HUES48 (cell line): ENCODE results near the gene KLRB1.

ENCODE experiments used
- H3K27ac ChIP-seq: one replicate; pipeline ENCODE4 v1.7.0; 2013; ENCODE audit warnings: low read depth, low read length, inconsistent platforms
- H3K27me3 ChIP-seq: 2 replicates; pipeline ENCODE4 v1.6.1; 2013; ENCODE audit warnings: mild to moderate bottlenecking, low read length; ENCODE audit not compliant: control insufficient read depth, insufficient read depth
- H3K36me3 ChIP-seq: 2 replicates; pipeline ENCODE4 v1.6.1; 2013; ENCODE audit warnings: low read length; ENCODE audit not compliant: control insufficient read depth, insufficient read depth
- H3K4me1 ChIP-seq: 2 replicates; pipeline ENCODE4 v1.6.1; 2013; ENCODE audit warnings: mild to moderate bottlenecking, low read length; ENCODE audit not compliant: control insufficient read depth, insufficient read depth
- H3K4me3 ChIP-seq: 2 replicates; pipeline ENCODE4 v1.5.1; 2013; ENCODE audit warnings: mild to moderate bottlenecking, low read depth, low read length
- H3K9ac ChIP-seq: 2 replicates; pipeline ENCODE4 v1.6.1; 2013; ENCODE audit warnings: mild to moderate bottlenecking, low read depth, low read length, moderate library complexity
- H3K9me3 ChIP-seq: 2 replicates; pipeline ENCODE4 v1.6.1; 2013; ENCODE audit warnings: low read length; ENCODE audit not compliant: control insufficient read depth, insufficient read depth

Gene KLRB1

GRCh38 chr12:9642606-9643265 is 35.0 kb upstream of the KLRB1 start:
- H3K9ac ChIP-seq = no peak overlapping the region
- no peak overlapping the region for H3K27ac ChIP-seq
- no peak overlapping the region for H3K4me3 ChIP-seq
- H3K9me3 ChIP-seq = peaks cover 8% of the 10 kb centered on the region; the same call in 1 of the 2 replicates
- H3K36me3 ChIP-seq = no peaks in the 10 kb centered on the region
- no peaks in the 10 kb centered on the region for H3K27me3 ChIP-seq
- peaks cover 10% of the 10 kb centered on the region for H3K4me1 ChIP-seq

- H3K9me3 ChIP-seq = peaks cover 8% of the 10 kb centered on the region; the same call in 1 of the 2 replicates
- H3K4me1 ChIP-seq = no peaks in the 10 kb centered on the region
- no peaks in the 10 kb centered on the region for H3K27me3 ChIP-seq
Observed at GRCh38 chr12:9640024-9640423, 32.3 kb upstream of the KLRB1 start.

GRCh38 chr12:9636851-9637206 is 29.1 kb upstream of the KLRB1 start:
- no peak overlapping the region for H3K9ac ChIP-seq
- no peaks in the 10 kb centered on the region for H3K27me3 ChIP-seq
- H3K27ac ChIP-seq = no peak overlapping the region
- no peaks in the 10 kb centered on the region for H3K4me1 ChIP-seq
- peaks cover 15% of the 10 kb centered on the region; the same call in 1 of the 2 replicates for H3K9me3 ChIP-seq
- H3K4me3 ChIP-seq = no peak overlapping the region
- no peaks in the 10 kb centered on the region for H3K36me3 ChIP-seq

More at GRCh38 chr12:9640024-9640423, 32.3 kb upstream of the KLRB1 start:
- Histone ChIP-seq H3K4me3 (no peak overlapping the region), H3K36me3 (no peaks in the 10 kb centered on the region), H3K9ac (no peak overlapping the region), H3K27ac (no peak overlapping the region)

- H3K27ac ChIP-seq = no peak overlapping the region
- no peaks in the 10 kb centered on the region for H3K4me1 ChIP-seq
- H3K9ac ChIP-seq = no peak overlapping the region
- H3K27me3 ChIP-seq = no peaks in the 10 kb centered on the region
- no peaks in the 10 kb centered on the region for H3K36me3 ChIP-seq
- H3K9me3 ChIP-seq = peaks cover 15% of the 10 kb centered on the region; the same call in 1 of the 2 replicates
- H3K4me3 ChIP-seq = no peak overlapping the region
Observed at GRCh38 chr12:9636150-9636850, 28.6 kb upstream of the KLRB1 start.

- no peaks in the 10 kb centered on the region for H3K4me1 ChIP-seq
- no peaks in the 10 kb centered on the region for H3K36me3 ChIP-seq
- H3K4me3 ChIP-seq = no peak overlapping the region
Observed at GRCh38 chr12:9634969-9635754, 27.4 kb upstream of the KLRB1 start.

GRCh38 chr12:9634177-9634803 is 26.6 kb upstream of the KLRB1 start:
- no peaks in the 10 kb centered on the region for H3K4me1 ChIP-seq
- no peak overlapping the region for H3K9ac ChIP-seq
- peaks cover 15% of the 10 kb centered on the region; the same call in 1 of the 2 replicates for H3K9me3 ChIP-seq
- H3K4me3 ChIP-seq = no peak overlapping the region
- H3K27me3 ChIP-seq = no peaks in the 10 kb centered on the region
- H3K36me3 ChIP-seq = no peaks in the 10 kb centered on the region
- no peak overlapping the region for H3K27ac ChIP-seq

More at GRCh38 chr12:9634969-9635754, 27.4 kb upstream of the KLRB1 start:
- no peak overlapping the region for H3K27ac ChIP-seq
- peaks cover 15% of the 10 kb centered on the region; the same call in 1 of the 2 replicates for H3K9me3 ChIP-seq
- no peak overlapping the region for H3K9ac ChIP-seq
- H3K27me3 ChIP-seq = no peaks in the 10 kb centered on the region

GRCh38 chr12:9632766-9633165 is 25.1 kb upstream of the KLRB1 start:
- Histone ChIP-seq H3K36me3 (no peaks in the 10 kb centered on the region), H3K4me3 (no peak overlapping the region), H3K27ac (no peak overlapping the region), H3K9me3 (peaks cover 13% of the 10 kb centered on the region; the same call in 1 of the 2 replicates), H3K9ac (no peak overlapping the region), H3K4me1 (no peaks in the 10 kb centered on the region), H3K27me3 (no peaks in the 10 kb centered on the region)

GRCh38 chr12:9626821-9627220 is 19.1 kb upstream of the KLRB1 start:
- Histone ChIP-seq H3K4me1 (no peaks in the 10 kb centered on the region), H3K36me3 (no peaks in the 10 kb centered on the region), H3K27me3 (no peaks in the 10 kb centered on the region), H3K4me3 (no peak overlapping the region), H3K9ac (no peak overlapping the region), H3K9me3 (no peaks in the 10 kb centered on the region), H3K27ac (no peak overlapping the region)

- no peak overlapping the region for H3K27ac ChIP-seq
Observed at GRCh38 chr12:9626291-9626690, 18.6 kb upstream of the KLRB1 start.

GRCh38 chr12:9625019-9625418 is 17.3 kb upstream of the KLRB1 start:
- Histone ChIP-seq H3K36me3 (no peaks in the 10 kb centered on the region), H3K9ac (no peak overlapping the region), H3K27me3 (no peaks in the 10 kb centered on the region), H3K27ac (no peak overlapping the region), H3K4me3 (no peak overlapping the region), H3K4me1 (no peaks in the 10 kb centered on the region), H3K9me3 (no peaks in the 10 kb centered on the region)

More at GRCh38 chr12:9626291-9626690, 18.6 kb upstream of the KLRB1 start:
- no peaks in the 10 kb centered on the region for H3K36me3 ChIP-seq
- H3K4me3 ChIP-seq = no peak overlapping the region
- no peaks in the 10 kb centered on the region for H3K9me3 ChIP-seq
- H3K27me3 ChIP-seq = no peaks in the 10 kb centered on the region
- no peak overlapping the region for H3K9ac ChIP-seq
- no peaks in the 10 kb centered on the region for H3K4me1 ChIP-seq
